Central memory CD4-positive, alpha-beta T cell (primary cell): ENCODE results near the gene CD55.
A peak's percentile ranks its signal among the peaks of the same experiment; 100 is the strongest.

Experiments
- DNase-seq: peaks from one replicate; pipeline ENCODE4 v3.0.0; 2022

Gene CD55

DNA sequence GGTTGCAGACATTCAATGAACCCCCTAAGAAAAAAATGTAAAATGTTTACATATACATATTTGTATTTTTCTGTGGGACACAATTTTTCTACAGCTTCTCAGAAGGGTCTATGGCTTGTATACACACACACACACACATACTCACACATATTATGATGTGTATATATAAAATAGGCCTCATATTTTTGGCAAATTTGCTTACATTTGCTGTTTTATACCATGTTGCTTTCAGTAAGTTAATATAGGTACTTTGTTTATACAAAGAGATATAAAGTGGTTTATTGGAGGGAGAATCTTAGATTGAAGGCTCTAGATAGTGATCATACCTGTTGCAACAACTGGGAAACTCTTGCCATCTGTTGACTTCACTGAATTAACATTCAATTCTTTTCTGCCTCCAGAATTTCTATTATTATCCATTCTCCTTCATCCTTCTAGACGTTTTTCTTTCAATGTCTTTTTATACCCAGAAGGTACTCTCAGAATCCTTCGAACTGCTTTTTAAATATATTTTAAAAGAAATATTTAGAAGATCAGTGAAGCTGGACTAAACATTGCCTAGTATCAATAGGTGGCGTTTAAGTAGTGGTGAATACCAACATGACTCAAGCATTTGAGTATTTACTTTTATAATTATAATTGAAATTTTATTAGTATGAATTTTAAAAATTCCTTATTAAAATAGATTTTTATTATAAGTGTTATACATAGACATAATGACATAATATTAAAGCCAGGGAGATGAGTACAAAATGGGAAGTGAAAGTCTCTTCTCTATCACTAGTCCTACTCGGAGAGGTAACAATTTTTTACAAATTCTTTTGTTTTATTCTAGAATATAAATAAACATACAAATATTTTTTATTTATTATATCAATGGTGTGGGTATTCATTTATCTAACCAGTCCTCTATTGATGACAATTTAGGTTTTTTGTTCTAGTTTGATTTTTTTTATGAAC lies 10.2 kb downstream of the CD55 start:
- no peak for DNase-seq

DNA sequence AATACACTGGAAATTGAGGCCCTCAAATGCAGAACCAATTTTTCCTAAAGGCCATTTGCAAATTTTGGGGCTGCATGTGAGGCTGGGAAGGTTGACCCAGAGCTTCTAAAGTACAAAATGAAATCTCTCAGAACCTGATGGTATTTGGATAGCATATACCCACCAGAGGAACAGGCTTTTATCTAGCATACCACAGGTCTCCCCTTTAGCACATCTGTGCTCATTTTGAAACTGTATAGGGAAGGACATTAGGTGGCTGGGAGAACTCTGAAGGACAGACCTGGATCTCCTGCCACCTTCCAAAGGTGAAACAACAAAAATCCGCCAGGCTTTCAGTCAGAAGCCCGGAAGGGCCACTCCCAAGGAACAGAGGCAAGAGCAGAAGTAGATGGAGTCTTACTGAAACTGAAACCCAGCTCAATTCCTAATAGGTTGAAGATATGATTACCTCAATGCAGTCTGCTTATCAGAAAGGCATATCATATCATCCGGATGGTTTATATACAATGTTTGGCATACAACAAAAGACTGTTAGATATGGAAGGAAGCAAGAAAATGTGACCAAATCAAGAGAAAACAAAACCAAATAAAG lies 11.6 kb downstream of the CD55 start:
- DNase-seq = no peak

DNA sequence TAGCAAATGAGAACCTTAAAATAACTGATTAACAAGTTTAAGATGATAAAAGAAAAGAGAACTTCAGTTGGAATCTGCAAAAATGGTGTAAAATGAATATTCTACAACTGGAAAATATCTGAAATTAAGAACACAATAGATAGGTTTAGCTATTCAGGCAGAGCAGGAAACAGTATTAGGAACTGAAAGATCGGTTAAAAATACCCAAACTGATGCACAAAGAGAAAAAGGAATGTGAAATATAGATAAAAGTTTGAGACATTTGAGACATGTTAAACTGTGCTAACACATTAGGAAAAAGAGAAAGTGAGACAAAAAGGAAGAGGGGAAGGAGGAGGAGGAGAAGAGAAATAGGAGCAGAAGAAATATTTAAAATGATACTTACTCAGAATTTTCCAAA lies 12.1 kb downstream of the CD55 start:
- no peak for DNase-seq

DNA sequence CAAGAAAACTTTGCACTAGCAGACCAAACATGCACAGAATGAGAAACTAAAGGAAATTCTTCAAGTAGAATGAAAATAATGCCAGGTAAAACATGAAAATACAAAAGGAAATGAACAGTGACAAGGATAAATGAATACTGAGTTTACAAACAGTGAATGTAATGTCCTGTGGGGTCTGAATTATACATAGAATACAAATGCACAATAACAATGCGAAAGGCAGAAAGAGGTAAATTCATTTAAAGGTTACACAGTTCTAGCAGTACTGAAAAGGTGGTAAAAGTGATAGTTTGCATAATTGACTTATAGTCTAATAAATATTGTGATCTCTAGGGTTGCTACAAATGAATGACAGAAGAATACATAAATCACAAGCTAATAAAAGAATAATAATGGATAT lies 12.9 kb downstream of the CD55 start:
- no peak for DNase-seq

DNA sequence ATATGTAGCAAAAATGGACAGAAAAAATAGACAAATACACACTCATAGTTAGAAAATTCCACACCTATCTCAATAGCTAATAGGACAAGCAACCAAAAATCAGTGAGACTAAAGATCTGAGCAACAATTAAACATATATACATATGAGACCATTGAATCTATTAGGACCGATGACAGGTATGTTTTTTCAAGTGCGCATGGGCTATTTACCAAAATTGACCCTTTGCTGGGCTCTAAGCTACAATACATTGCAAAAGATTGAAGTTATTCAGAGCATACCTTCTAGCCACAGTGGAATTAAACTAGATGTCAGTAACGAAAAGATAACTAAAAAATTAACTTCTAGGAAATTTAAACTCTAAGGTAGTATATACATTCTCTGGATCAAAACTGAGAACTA lies 13.7 kb downstream of the CD55 start:
- no peak for DNase-seq

DNA sequence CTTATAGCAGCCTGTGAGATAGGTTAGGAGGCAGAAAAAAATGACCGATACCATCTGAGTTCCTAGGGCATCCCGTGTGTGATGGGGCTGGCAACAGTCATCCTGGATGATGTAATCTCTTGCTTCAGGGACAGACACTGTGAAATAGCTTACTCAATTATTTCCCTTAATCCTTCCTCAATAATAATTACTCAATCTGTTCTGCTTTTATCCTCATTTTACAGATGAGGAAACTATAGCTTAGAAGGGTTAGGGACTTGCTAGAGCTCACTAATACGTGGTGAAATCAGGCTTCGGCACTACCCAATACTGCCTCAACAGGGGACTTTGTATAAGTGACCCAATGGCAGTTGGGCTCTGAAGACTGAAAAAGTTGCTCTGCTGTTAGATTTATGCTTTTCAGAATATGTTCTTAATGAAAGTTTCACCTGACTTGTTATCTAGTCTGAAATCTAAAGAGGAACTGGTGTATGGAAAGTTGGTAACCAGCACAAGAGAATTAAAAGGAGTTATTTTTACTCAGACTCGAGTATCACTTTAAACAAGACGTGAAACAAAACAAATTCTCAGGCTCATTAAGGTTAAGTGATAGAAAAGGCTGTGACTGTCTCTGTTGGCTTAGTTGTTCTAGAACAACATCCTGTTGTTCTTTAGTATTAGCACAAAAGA lies 14.4 kb downstream of the CD55 start:
- peak; percentile 35 for DNase-seq

DNA sequence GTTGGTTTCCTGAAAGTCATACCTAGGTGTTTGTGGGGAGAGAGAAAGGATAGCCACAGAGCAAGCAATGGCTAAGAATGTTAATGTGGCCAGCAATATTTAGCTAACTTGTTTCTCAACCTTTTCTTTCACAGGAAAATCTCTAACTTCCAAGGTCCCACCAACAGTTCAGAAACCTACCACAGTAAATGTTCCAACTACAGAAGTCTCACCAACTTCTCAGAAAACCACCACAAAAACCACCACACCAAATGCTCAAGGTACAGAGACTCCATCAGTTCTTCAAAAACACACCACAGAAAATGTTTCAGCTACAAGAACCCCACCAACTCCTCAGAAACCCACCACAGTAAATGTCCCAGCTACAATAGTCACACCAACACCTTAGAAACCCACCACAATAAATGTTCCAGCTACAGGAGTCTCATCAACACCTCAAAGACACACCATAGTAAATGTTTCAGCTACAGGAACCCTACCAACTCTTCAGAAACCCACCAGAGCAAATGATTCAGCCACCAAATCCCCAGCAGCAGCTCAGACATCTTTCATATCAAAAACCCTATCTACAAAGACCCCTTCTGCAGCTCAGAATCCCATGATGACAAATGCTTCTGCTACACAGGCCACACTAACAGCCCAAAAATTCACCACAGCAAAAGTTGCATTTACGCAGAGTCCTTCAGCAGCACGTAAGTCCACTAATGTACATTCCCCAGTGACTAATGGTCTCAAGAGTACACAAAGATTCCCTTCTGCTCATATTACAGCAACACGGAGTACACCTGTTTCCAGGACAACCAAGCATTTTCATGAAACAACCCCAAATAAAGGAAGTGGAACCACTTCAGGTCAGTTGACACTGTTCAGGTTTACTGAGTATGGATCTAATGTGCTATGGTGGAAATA lies 15.3 kb downstream of the CD55 start:
- DNase-seq = peak; percentile 21

DNA sequence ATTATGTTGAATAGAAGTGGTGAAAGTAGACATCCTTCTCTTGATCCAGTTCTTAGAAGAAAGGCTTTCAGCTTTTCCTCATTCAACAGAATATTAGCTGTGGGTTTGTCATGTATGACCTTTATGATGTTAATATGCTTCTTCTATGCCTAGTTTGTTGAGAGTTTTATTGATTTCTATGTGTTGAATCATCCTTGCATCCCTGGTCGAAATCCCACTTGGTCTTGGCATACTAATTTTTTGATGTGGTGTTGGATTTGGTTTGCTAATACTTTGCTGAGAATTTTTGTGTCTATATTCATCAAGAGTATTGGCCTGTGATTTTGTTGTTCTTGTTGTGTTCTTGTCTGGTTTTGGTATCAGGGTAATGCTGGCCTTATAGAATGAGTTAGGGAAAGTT lies 20.9 kb downstream of the CD55 start:
- no peak for DNase-seq

DNA sequence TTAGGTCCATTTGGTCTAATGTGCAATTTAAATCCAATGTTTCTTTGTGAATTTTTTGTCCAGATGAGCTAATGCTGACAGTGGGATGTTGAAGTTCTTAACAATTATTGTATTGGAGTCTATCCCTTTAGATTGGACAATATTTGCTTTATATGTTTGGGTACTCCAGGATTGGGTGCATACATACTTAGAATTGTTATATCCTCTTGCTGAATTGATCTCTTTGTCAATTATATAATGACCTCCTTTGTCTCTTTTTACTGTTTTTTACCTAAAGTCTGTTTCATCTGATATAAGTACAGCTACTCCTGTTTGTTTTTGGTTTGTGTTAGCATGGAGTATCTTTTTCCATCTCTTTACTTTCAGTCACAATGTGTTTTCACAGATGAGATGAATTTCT lies 22.2 kb downstream of the CD55 start:
- DNase-seq = no peak

DNA sequence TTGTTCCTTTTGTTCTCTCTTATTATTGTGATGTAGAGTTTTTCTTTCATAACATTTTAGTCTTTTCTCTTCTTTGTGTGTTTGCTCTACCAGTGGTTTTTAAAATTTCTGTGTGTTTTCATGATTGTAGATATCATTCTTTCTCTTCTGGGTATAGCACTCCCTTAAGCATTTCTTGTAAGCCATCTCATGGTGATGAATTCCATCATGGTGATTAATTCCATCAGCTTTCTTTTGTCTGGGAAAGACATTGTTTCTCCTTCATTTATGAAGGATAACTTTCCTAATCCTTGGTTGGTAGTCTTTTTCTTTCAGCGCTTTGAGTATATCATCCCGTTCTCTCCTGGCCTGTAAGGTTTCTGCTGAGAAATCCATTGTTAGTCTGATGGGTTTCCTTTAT lies 22.7 kb downstream of the CD55 start:
- no peak for DNase-seq

DNA sequence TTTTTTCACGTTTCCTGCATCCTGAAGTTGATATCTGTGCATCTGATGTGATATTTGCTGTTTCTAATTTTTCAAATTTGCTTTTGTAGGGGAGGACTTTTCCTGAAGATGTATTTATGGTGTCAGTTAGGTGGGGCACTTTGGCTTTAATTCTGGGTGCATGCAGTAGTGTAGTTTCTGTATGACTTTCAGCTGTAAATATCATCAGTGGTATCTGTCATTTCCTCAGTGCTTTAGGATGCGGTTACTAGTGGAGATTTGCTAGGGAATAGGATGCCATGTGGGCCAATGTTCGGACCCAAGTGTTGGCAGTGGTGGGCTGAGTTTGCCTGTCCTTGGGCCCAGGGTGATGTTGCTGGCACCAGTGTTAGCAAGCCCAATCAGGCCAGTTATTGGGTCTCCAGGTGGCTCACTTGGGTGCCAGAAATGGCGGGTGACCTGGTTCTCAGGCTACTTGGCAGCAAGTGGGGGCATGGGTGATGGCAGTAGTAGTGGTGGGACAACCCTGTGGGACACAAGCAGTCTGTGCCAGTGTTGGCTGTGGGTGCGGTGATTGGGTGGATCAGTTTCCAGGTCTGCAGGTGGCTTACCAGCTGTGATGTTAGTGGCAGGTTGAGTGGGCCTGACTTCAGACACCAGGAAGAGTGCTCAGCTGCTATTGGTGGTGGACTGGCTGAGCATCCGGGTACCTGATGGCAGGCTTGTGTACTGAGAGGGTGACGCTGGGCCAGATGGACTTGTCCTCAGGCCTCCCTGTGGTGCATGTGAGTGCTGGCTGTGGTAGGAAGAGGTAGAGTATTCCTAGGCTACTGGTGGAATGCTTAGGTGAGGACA lies 24.4 kb downstream of the CD55 start:
- DNase-seq = no peak

DNA sequence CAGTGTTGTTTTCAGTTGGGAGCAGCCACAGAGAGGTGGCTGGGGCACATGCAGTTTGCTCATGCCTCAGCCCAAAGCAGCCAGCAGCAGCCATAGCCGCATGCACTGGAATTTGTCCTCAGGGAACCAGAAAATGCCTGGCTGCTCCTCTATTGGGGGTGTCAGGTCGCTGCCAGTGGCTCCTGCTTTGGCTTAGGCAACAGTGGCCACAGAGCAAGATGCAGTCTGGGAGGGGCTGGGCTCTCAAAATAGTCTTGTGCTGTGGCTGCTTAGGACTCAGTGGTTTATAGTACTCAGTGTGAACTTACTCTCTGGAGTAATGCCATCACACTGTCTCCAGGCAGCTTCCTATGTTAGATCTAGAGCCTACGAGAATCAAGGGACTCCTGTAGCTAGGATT lies 25.0 kb downstream of the CD55 start:
- no peak for DNase-seq

DNA sequence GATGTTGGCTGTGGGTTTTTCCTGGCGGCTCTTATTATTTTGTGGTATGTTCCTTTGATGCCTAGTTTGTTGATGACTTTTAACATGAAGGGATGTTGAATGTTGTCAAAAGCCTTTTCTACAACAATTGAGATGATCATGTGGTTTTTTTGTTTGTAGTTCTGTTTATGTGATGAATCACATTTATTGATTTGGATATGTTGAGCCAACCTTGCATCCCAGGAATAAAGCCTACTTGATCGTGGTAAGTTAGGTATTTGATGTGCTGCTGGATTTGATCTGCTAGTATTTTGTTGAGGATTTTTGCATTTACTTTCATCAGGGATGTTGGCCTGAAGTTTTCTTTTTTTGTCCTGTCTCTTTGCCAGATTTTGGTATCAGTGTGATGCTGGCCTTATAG lies 28.5 kb downstream of the CD55 start:
- DNase-seq = no peak

DNA sequence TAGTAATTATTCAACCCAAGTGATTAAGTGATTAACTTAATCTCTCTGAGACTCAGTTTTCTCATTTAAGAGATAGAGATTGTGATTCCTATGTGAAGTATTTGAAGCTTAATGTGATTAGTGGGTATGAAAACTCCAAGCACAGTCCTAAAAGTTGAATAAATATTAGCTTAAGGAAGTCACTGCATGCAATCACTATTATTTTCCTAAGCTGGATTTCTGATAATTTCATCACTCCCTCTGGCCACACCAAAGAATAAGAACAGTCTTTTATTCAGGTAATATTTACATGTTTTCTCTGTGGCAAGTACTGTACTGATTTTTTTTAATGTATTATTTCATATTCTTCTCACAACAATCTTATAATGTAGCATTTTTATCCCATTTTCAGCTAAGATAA lies 31.1 kb downstream of the CD55 start:
- no peak for DNase-seq

DNA sequence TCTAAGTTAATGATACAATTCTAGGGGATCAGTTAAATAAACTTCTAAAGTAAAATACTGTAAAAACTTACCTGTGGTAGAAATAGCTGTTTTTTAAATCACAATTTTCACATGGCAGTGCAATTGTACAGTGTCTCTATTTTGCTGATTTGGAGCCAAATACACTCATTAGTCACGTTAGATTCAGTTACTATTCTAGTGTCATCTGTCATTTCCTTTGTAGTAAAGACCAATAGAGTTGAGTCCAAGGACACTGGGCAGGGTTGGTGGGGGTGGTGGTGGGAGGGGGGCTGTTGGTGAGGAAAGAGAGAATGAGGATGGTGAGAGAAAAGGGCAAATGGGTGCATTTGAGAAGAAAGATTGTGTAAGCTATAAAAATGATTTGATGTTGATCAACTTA lies 33.6 kb downstream of the CD55 start:
- DNase-seq = no peak

DNA sequence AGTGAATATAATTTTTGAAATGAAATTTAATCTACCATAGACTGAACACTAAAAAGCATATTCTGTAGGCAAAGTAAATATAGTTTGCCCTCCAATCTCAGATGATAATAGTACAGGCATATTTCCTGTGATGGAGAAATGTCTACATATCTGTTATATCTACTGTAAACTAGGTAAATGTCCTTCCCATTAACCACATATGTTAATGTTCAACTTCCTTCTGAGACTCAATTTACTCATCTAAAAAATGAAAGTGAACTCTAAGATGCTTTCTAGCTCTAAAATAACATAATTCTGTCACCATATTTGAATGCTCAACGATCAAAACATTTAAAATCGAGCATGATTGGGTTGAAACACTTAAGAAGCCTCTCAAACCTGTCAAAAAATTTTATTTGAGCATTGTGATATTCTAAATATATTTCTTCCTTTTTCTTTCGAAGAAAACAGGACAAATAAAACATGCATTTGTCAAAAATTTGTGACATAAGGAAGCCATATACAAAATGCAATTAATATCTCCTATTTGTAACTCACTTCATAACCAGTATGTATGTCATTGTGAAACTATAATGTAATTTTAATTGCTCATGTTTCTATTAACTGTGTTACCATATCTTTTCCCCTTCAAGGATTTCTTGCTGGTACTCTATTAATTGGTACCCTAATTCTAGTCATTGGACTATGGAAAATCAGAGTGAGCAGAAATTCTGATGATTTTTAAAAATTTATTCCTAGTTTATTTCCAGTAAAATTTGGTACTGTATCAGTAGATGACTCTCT lies 34.2 kb downstream of the CD55 start:
- DNase-seq = no peak

DNA sequence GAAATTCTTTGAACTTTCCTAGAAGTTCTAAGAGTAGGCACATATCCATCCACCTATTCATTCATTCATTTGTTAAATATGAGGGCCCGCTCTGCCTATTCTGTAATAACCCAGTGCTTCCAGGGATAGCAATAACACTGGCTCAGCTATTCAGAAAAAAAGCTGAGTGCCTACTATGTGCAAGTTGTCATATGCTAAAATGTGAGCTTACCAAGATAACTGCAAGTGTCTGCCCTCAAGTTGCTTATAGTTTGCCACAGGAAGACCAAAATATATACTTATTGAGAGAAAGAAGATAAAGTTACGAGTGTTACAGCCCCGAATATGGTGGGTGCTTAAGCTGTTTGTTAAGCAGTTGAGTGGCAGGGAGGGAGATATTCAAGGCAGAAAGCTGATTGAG lies 39.6 kb downstream of the CD55 start:
- DNase-seq = no peak

DNA sequence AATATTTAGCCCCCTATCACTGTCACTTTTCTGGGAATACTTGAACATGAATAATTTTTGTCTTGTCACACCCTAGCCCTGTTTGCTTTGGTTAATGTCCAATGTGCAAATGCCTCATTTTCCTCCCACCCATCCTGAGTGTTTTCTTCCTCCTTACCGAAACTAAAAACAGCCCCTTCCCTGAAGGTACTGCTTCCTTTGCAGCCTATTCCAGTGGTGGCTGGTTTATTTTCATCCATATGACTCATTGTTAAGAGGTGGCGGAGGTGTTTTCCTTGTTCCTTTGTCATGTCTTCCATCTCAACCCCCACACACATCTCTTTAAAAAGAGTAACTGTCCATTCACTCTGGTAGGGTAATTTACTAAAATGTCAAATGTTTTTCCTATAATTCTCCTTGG lies 40.4 kb downstream of the CD55 start:
- no peak for DNase-seq

DNA sequence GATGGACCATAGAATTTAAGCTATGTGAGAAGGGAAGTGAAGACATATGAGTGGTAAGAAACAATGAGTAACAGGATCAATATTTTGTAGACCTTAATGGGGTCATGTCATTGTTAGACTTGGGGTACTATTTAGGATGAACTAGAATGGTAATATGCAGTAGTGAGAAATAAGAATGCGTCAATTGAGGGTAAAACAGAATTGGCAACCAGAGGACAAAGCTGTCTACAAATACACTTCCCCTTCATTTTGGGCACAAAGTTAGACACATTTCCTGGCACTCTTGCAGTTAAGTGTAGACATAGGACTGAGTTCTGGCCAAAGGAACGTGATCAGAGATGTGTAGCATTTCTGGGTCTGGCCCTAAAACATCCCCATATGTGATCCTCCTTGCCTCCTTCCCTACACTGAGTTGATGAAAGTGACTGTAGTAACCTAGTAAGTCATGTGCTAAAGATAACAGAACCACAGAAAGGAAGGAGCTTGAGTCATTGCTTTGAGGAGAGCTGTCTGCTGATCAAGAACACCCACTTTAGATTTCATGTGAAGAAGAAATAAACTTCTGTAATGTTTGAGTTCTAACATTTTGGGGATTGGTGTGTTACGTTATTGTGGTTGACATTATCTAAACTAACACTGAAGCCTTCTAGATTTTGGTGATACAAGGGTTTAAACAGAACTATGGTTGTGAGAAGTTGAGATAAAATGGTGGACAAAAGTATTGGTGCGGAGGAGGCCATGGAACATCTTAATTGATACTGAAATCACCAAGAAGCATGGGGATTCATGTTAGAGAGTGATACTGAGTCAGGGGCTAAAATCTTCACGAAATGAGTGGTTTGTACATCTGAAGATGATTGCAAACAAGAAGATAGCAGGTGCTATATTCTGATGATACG lies 41.7 kb downstream of the CD55 start:
- DNase-seq = peak; percentile 33

DNA sequence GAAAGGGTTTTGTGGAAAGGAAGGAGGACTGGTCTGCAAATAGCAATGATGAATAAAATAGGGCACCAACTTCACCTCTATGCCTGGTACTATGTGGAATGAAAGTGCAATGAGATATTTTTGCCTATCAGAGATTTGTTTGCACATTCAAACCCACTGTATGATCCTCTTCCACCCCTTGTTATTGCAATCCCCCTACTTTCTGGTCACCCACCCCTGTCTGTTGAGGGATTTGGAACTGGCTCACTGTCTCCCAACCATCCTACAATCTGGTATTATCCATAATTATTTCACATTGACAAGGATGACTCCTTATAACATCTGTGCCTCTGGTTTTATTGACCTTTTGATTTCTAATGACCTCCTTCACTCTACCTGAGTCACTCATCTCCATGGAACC lies 42.4 kb downstream of the CD55 start:
- no peak for DNase-seq
